ENCODE measurements around the gene WDR27.

Gene WDR27

GRCh38 chr6:169589699-169590257 is 112.1 kb downstream of the WDR27 start:
- no peak for DNase-seq

DNA sequence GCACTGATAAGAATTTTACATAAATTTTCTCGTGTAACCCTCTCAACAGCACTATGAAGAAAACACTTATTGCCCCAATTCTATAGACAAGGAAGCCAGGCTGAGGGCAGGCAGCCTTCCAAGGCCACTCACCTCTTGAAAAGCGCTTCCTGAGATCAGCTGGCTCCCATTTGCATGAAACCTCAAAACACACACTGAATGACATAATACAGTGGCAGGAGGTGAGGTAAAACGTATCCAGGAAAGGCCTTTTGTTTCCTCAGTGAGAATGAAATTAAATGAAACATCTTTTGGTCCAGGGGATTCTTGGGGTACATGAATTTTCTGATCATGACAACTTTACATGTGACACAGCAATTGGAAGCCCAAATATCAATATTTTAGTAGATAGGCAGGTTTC is 112.5 kb downstream of the WDR27 start:
- no peak for DNase-seq

GRCh38 chr6:169587975-169588374 is 113.9 kb downstream of the WDR27 start:
- DNase-seq: no peak

- no peak for DNase-seq
Measured at GRCh38 chr6:169583886-169584541, 117.8 kb downstream of the WDR27 start.

- no peak for DNase-seq
Measured at GRCh38 chr6:169579407-169580111, 122.3 kb downstream of the WDR27 start.

DNA sequence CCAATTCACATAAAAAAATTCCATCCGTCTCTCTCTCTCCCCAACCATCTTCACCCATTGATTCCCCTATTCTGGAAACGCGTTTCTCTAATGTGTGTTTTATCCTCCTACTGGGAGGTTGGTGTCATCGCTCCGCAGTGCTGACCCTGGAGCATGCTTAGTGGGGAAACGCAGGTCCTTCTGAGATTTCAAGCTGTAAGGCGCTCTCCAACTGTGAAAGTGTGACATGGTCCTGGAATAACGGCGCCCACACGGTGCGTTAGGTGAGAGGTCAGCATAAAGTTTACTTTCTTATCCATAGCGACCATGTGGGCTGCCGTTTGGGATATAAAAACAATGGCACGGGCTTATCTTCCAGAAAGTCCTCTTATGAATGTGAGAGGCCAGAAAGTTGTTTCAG is 123.9 kb downstream of the WDR27 start:
- no peak for DNase-seq

- DNase-seq: no peak
Measured at GRCh38 chr6:169577236-169577635, 124.6 kb downstream of the WDR27 start.

DNA sequence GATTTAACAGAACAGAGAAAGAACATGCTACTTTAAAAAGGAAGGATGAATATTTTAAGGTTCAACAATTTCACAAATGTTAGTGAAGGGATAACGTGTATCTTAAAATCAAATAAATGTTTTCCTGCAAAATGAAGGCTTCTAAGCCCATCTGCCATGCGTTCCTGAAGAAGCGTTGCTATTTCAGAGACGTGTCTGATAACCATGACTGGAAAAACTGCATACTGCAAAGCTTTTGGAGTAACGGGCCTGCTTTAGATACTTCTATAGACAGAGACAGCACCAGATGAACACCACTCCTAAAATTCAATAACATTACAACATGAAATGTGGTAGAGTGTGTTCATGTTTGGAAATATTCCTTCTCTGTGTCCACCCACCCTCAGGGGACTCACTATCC is 126.0 kb downstream of the WDR27 start:
- no peak for DNase-seq

DNA sequence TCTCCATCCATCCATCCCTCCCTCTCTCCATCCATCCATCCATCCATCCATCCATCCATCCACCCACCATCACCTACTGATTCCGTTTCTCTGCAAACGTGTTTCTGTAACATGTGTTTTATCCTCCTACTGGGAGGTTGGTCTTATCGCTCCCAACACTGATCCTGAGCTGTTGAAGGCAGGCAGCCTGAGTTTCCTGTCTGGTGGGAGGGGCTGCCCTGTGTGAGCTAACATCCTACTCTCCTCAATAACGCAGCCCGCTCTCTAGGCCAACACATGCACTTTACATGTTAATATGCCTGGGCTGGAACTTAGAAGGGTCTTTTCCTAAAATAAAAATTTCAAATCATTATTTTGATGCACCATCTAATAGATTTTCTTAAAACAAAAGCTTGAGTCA is 126.5 kb downstream of the WDR27 start:
- no peak for DNase-seq

GRCh38 chr6:169574420-169574819 is 127.4 kb downstream of the WDR27 start:
- DNase-seq: no peak

- DNase-seq: no peak
Measured at GRCh38 chr6:169573883-169574282, 127.9 kb downstream of the WDR27 start.

GRCh38 chr6:169571123-169571962 is 130.5 kb downstream of the WDR27 start:
- no peak for DNase-seq

- no peak for DNase-seq
Measured at GRCh38 chr6:169568314-169569087, 133.3 kb downstream of the WDR27 start.

DNA sequence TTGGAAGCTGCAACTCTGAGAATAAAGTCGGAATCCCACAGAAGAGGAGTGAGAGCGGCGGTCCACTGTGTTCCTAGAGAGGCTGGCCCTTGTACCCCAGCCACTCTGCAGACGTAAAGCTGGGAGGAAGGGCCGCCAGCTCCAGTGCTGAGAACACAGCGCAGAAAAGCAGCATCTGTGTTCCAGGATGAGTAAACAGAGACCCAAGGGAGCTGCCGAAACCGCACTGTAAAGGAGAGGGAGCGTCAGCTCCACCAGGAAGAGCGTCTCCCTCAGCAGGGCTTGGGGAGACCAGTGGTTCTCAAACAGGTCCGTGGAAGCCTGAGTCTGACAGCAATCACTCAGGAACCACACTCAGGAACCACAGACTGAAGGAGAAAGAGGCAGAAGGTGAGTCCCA is 134.0 kb downstream of the WDR27 start:
- DNase-seq: no peak

DNA sequence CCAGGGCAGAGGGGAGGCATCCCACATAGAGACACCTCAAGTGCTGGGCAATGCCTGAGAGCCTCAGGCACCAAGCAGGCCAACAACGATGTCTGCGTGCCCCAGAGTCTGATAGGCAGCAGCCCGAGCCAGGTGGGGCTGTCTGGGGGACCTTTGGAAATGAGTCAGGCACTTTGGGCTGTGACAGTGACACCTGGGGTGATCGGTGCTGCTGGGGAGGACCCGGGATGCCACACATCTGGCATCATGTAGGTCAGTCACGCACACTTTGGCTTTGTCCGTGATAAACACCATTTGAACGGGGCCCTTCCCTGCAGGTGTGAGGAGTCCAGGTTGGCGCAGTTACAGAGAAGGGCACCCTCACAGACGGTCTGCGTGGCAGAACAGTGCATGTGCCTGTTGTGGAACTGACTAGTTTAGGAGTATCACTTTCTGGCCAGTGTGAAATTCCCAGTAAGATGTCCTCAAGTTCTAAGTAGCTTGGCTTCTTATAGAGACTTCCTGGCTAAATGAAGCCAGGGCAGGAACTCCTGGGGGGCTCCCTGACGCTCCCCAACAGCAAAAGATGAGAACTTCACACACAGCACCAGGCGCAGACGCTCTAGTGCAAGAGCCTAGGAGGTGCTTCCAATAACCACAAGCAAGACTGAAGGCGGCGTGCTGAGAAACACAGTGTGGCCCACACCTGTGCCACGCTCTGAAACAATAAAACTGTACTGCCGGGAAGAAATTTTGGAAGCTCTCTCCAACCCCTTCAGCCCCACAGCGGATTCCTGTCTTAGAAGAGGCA is 134.7 kb downstream of the WDR27 start:
- DNase-seq: no peak

DNA sequence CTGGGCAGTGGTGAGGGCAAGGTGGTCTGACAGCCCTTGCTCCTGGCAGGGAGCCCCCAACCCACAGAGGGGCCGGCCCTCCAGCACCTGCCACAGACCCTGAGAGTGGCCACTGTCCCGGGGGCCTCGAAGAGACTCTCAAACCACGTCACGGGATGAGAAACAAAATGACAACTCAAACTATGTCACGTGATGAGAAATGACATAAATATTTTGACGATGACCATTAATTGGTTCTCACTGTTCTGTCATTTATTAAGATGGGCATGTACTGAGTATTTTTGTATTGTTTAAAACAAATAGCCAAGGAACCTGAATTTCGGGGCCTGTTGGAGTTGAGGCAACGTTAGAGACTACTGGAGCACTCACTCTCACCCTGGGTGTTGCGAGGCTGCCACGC is 135.5 kb downstream of the WDR27 start:
- no peak for DNase-seq

- no peak for DNase-seq
Measured at GRCh38 chr6:169564453-169565240, 137.2 kb downstream of the WDR27 start.

DNA sequence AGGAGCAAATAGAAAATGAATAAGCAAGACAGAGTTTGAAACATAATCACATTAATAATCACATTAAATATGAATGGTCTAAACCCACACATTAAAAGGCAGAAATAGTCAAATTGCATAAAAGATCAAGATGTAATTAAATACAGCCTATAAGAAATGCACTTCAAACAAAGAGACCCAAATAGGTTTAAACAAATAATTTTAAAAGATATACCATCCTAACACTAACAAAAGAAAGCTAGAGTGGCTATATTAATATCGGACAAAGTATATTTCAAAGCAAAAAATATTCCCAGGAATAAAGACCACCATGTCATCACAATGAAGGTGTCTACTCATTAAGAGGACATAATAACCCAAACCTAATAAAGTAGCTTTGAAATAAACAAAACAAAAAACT is 140.2 kb downstream of the WDR27 start:
- no peak for DNase-seq

DNA sequence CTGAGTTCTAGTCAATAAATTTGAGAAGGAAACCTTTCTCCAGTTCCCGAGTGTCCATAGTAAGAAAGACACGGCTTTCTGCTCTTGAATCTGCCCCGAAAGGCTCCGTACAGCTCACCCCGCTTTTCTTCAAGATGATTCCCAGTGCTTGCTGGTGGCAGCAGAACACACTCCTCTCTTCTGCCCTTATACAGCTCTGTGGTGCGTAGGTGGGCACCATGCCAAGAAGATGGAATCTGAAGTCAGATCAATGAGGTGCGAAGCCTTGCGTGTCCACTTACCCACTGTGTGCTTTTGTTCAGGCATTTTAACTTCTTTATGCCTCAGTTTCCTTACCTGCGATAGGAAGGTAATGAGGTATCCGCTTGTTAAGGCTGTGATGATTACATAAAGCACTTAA is 142.2 kb downstream of the WDR27 start:
- no peak for DNase-seq

- no peak for DNase-seq
Measured at GRCh38 chr6:169558774-169559441, 142.9 kb downstream of the WDR27 start.

Measured in cortex of kidney (tissue), 1 donor.